Natural killer cell (primary cell): ENCODE data around the gene RNF213. TPM values are rescaled to one million over a fixed set of nuclear protein-coding genes. Genes with fewer than 3 reads are reported as not detected.

Source experiments
- ATAC-seq, 3 donors: fragments of 150-1000 bp in 2 of 3; fragments of 200-7000 bp in 1 of 3; cut with Tn5 transposase; 1 replicate in 1 of 3; 2 replicates in 2 of 3; pipeline ENCODE4 v1.10.0; 2021; ENCODE audit warnings: mild to moderate bottlenecking in 2 of 3, moderate library complexity in 2 of 3
- DNase-seq, 2 donors: peaks; one replicate each; pipeline versions ENCODE4 v3.0.0 to v3.0.0-alpha.2; 2013 to 2021; ENCODE audit warnings: mixed read lengths in 1 of 2
- H3K27ac ChIP-seq: one replicate; pipeline ENCODE4 v1.5.1; 2013; ENCODE audit warnings: mild to moderate bottlenecking, low read length
- H3K27me3 ChIP-seq: one replicate; pipeline ENCODE4 v1.6.1; 2013; ENCODE audit warnings: low read length; ENCODE audit not compliant: control insufficient read depth, insufficient read depth
- H3K36me3 ChIP-seq: one replicate; pipeline ENCODE4 v1.6.1; 2013; ENCODE audit warnings: low read length; ENCODE audit not compliant: control insufficient read depth, insufficient read depth
- H3K4me1 ChIP-seq: one replicate; pipeline ENCODE4 v1.6.1; 2013; ENCODE audit warnings: low read length; ENCODE audit not compliant: control insufficient read depth, insufficient read depth
- H3K4me3 ChIP-seq: one replicate; pipeline ENCODE4 v1.5.1; 2013; ENCODE audit warnings: low read length
- H3K9me3 ChIP-seq: one replicate; pipeline ENCODE4 v1.6.1; 2013; ENCODE audit warnings: low read length; ENCODE audit not compliant: control insufficient read depth, insufficient read depth
- H3K27ac Mint-ChIP-seq, 2 donors: one replicate each; pipeline ENCODE4 v1.8.0; 2022; ENCODE audit warnings: mild to moderate bottlenecking in 2 of 2, mixed read lengths in 2 of 2, moderate library complexity in 1 of 2
- H3K27me3 Mint-ChIP-seq, 2 donors: one replicate each; pipeline ENCODE4 v1.8.0; 2022; ENCODE audit warnings: low read depth in 2 of 2, mixed read lengths in 2 of 2
- H3K36me3 Mint-ChIP-seq: one replicate; pipeline ENCODE4 v1.8.0; 2022; ENCODE audit warnings: mixed read lengths
- H3K4me1 Mint-ChIP-seq, 2 donors: one replicate each; pipeline ENCODE4 v1.8.0; 2022; ENCODE audit warnings: mixed read lengths in 2 of 2
- H3K4me3 Mint-ChIP-seq: one replicate; pipeline ENCODE4 v1.8.0; 2022; ENCODE audit warnings: mild to moderate bottlenecking, moderate library complexity, mixed read lengths
- H3K9me3 Mint-ChIP-seq, 2 donors: one replicate each; pipeline ENCODE4 v1.8.0; 2022; ENCODE audit warnings: mixed read lengths in 2 of 2
- CTCF ChIP-seq: fragments of 200-600 bp; IDR thresholded peaks from one replicate; pipeline ENCODE4 v1.8.0; 2022; ENCODE audit warnings: antibody characterized with exemption
- WGBS: methylation state at CpG from one replicate; pipeline ENCODE4 v1.1.7; 2013; ENCODE audit warnings: missing lambda C conversion rate; ENCODE audit not compliant: insufficient coverage; 5-methylcytosine and 5-hydroxymethylcytosine counted together
- intact Hi-C: fragments of 100-400 bp; cut with micrococcal nuclease; formaldehyde crosslinking; loops from one replicate; pipeline ENCODE4 v1.14.2; 2022
- total RNA-seq, 4 donors: library from RNA; stranded (reverse); fragments of 120-200 nt in 1 of 4; gene quantifications; one replicate each; pipeline versions ENCODE4 v1.2.3 to v1.2.4, GENCODE V29; 2013 to 2022

The RNF213 gene
- total RNA-seq, 3 donors from 2014 or later (not counting 1 experiment from before 2014, with no cell fraction given): 929 to 1,120 (median 1,060) TPM

- Histone ChIP-seq H3K4me3 (no peak overlapping the region), H3K27me3 (no peaks in the 10 kb centered on the region), H3K36me3 (peaks cover 94% of the 10 kb centered on the region), H3K27ac (no peak overlapping the region), H3K9me3 (no peaks in the 10 kb centered on the region), H3K4me1 (no peaks in the 10 kb centered on the region)
- ATAC-seq (no peak), DNase-seq (no peak)
- Mint-ChIP-seq H3K36me3 (peaks cover 20% of the 10 kb centered on the region), H3K27ac (peak overlapping the region; percentile 51 to 70), H3K4me3 (no peak overlapping the region), H3K27me3 (no peaks in the 10 kb centered on the region), H3K4me1 (peaks cover 0 to 5% of the 10 kb centered on the region in 2 donors), H3K9me3 (no peaks in the 10 kb centered on the region)
- intact Hi-C loops: no loop called here
- TF ChIP-seq CTCF: no peak
- 95% methylated on average over 22 of the region's 22 CpGs for WGBS
Observed at GRCh38 chr17:80389011-80389995, 128.7 kb downstream of the RNF213 start.

GRCh38 chr17:80393241-80393890, 132.7 kb downstream of the RNF213 start:
- no peak overlapping the region for H3K27ac Mint-ChIP-seq
- intact Hi-C loops: no loop called here

GRCh38 chr17:80393961-80394360, 133.3 kb downstream of the RNF213 start:
- Histone ChIP-seq H3K36me3 (peaks cover 63% of the 10 kb centered on the region), H3K4me1 (peaks cover 6% of the 10 kb centered on the region), H3K4me3 (no peak overlapping the region), H3K27ac (no peak overlapping the region), H3K27me3 (no peaks in the 10 kb centered on the region), H3K9me3 (no peaks in the 10 kb centered on the region)
- intact Hi-C loops: no loop called here
- H3K9me3 Mint-ChIP-seq: no peaks in the 10 kb centered on the region
- ATAC-seq: no peak
- no peak for DNase-seq
- H3K4me3 Mint-ChIP-seq: no peak overlapping the region
- TF ChIP-seq CTCF: no peak
- H3K27ac Mint-ChIP-seq: peak overlapping the region in 1 of 2 donors; percentile 48
- H3K4me1 Mint-ChIP-seq: peaks cover 14 to 28% of the 10 kb centered on the region in 2 donors
- 94% methylated on average over 4 of the region's 4 CpGs for WGBS
- H3K36me3 Mint-ChIP-seq: peaks cover 20% of the 10 kb centered on the region
- no peaks in the 10 kb centered on the region for H3K27me3 Mint-ChIP-seq

More at GRCh38 chr17:80393241-80393890, 132.7 kb downstream of the RNF213 start:
- no peak overlapping the region for H3K4me3 Mint-ChIP-seq
- H3K27me3 ChIP-seq: no peaks in the 10 kb centered on the region
- no peak for TF ChIP-seq CTCF
- no peak for DNase-seq
- no peak for ATAC-seq
- H3K4me1 Mint-ChIP-seq: peaks cover 14 to 28% of the 10 kb centered on the region in 2 donors
- no peaks in the 10 kb centered on the region for H3K9me3 Mint-ChIP-seq
- H3K9me3 ChIP-seq: no peaks in the 10 kb centered on the region
- peaks cover 20% of the 10 kb centered on the region for H3K36me3 Mint-ChIP-seq
- H3K27ac ChIP-seq: no peak overlapping the region
- H3K36me3 ChIP-seq: peaks cover 69% of the 10 kb centered on the region
- peaks cover 6% of the 10 kb centered on the region for H3K4me1 ChIP-seq
- no peak overlapping the region for H3K4me3 ChIP-seq
- no peaks in the 10 kb centered on the region for H3K27me3 Mint-ChIP-seq
- 95% methylated on average over 15 of the region's 15 CpGs for WGBS
